SK-N-SH (cell line): Measurements from ENCODE around the gene CXCR5.

Experiments
- CHD2 ChIP-seq: fragments of 150-350 bp; IDR thresholded peaks from 2 replicates; pipeline ENCODE4 v1.6.1; 2018; ENCODE audit warnings: low read length; ENCODE audit not compliant: partially characterized antibody
- EP300 ChIP-seq, 2 experiments: IDR thresholded peaks; 2 replicates each; pipeline versions ENCODE4 v1.4.0 to v1.6.1; 2012; ENCODE audit warnings: borderline replicate concordance in 1 of 2, low read depth in 1 of 2, low read length in 1 of 2
- FOXJ3 ChIP-seq: sonication (generic); formaldehyde crosslinking; IDR thresholded peaks from 2 replicates; pipeline ENCODE4 v1.5.1; 2020; ENCODE audit warnings: mild to moderate bottlenecking, missing genetic modification reagents
- GABPA ChIP-seq: IDR thresholded peaks from 2 replicates; pipeline ENCODE4 v1.4.0; 2012; ENCODE audit warnings: low read depth, mild to moderate bottlenecking
- MXI1 ChIP-seq: IDR thresholded peaks from 2 replicates; pipeline ENCODE4 v1.6.1; 2012; ENCODE audit warnings: mild to moderate bottlenecking, low read depth, low read length, improper control_type of control experiment
- POLR2AphosphoS5 ChIP-seq: IDR thresholded peaks from 2 replicates; pipeline ENCODE4 v1.6.1; 2012; ENCODE audit warnings: low read depth, low read length
- RAD21 ChIP-seq: IDR thresholded peaks from 2 replicates; pipeline ENCODE4 v1.6.1; 2012; ENCODE audit warnings: mild to moderate bottlenecking, low read length
- SMC3 ChIP-seq: IDR thresholded peaks from 2 replicates; pipeline ENCODE4 v1.6.1; 2012; ENCODE audit warnings: low read depth, low read length, improper control_type of control experiment
- TCF12 ChIP-seq: IDR thresholded peaks from 2 replicates; pipeline ENCODE4 v1.4.0; 2012
- YY1 ChIP-seq: IDR thresholded peaks from 2 replicates; pipeline ENCODE4 v1.4.0; 2012; ENCODE audit warnings: low read depth, mild to moderate bottlenecking
- TF ChIP-seq, protein P1 (sequence below): fragments of 200-600 bp; sonication (generic); IDR thresholded peaks from 2 replicates; pipeline ENCODE4 v1.6.1; 2017; ENCODE audit warnings: antibody characterized with exemption, mild to moderate bottlenecking, moderate library complexity
- TF ChIP-seq, protein P2 (sequence below): IDR thresholded peaks from 2 replicates; pipeline ENCODE4 v1.4.0; 2012; ENCODE audit warnings: low read depth, borderline replicate concordance

DNA sequence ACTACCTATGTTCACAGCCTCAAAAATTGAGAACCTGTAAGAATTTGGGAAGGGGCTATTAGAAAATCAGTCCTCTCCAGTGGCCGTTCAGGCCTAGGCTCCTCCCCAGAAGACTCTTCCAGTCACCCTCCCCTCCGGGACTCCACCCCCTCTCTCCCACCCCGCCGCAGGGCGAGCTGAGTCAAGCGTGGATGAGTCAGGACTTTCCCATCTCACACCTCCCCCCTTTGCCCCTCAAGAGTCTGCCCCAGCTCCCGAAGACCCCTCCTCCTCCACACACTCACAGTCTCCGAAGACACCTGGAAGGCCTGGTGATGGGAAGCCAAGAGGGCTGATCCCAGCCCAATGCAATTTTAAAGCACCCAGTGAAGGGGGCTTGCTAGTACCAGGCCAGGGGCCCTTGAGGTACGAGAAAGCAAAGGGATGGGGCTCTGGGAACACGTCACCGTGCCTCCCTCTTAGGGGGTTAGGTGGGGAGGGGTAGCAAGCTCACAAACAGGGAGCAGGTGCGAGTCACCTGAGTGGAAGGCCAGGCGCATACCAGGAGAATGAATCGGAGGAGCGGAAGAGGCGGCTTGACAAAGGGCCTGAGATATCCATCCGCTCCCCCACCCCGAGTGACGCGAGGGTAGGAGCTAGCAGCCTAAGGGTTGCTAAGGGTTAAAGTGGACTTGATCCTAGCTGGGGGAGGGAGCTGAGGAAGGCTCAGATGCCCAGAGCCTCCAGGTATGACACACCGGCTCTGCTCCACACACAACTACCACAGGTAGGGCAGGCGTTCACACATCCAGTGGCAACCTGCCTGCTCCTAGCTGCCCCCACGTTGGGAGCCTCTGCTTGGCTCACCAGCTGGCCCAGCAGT lies 28.4 kb downstream of the CXCR5 start:
- TF ChIP-seq POLR2AphosphoS5 = no peak
- no peak for TF ChIP-seq RAD21
- TF ChIP-seq, protein P1, sequence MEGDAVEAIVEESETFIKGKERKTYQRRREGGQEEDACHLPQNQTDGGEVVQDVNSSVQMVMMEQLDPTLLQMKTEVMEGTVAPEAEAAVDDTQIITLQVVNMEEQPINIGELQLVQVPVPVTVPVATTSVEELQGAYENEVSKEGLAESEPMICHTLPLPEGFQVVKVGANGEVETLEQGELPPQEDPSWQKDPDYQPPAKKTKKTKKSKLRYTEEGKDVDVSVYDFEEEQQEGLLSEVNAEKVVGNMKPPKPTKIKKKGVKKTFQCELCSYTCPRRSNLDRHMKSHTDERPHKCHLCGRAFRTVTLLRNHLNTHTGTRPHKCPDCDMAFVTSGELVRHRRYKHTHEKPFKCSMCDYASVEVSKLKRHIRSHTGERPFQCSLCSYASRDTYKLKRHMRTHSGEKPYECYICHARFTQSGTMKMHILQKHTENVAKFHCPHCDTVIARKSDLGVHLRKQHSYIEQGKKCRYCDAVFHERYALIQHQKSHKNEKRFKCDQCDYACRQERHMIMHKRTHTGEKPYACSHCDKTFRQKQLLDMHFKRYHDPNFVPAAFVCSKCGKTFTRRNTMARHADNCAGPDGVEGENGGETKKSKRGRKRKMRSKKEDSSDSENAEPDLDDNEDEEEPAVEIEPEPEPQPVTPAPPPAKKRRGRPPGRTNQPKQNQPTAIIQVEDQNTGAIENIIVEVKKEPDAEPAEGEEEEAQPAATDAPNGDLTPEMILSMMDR = no peak
- TF ChIP-seq YY1 = no peak
- TF ChIP-seq GABPA = no peak
- TF ChIP-seq SMC3 = no peak
- TF ChIP-seq MXI1 = no peak
- no peak for TF ChIP-seq FOXJ3 (CRISPR knock-in tag)
- TF ChIP-seq EP300 (IDR thresholded peaks at IDR 0.05; ENCODE audit: borderline replicate concordance in 1 of 2, low read depth in 1 of 2, low read length in 1 of 2) = peak in 1 of 2 experiments; percentile 77; a peak in 1 of 4 replicates
- TF ChIP-seq CHD2 = no peak
- TF ChIP-seq, protein P2, sequence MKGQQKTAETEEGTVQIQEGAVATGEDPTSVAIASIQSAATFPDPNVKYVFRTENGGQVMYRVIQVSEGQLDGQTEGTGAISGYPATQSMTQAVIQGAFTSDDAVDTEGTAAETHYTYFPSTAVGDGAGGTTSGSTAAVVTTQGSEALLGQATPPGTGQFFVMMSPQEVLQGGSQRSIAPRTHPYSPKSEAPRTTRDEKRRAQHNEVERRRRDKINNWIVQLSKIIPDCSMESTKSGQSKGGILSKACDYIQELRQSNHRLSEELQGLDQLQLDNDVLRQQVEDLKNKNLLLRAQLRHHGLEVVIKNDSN = no peak
- peak; percentile 76 for TF ChIP-seq TCF12
